Measurements from ENCODE around the gene SLIT3.
A peak's percentile ranks its signal among the peaks of the same experiment; 100 is the strongest.
"Not testable (repeated sequence)": the region's sequence is repeated elsewhere in the genome, so short reads cannot be mapped to it uniquely, and the experiment has no call there.

The SLIT3 gene

DNA sequence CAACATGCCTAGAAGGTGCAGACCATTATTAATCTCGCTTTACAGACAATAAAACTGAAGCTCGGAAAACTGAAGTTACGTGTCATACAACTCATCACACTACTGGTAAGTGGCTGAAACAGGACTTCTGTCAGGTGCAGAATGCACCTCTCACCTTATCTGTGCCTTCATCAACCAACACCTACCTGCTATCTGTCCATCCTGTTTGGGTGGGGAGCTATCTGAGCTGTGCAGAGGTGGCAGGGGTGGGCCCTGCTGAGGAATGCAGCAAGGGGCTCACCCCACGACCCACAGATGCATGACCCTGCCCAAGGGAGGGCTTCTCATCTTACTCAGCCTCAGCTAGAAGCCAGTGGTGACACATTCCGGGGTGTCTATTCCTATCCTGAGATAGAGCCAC is 81.6 kb downstream of the SLIT3 start:
- no peak overlapping the region for H3K4me3 ChIP-seq (ENCODE audit: low read depth, low read length)
- no peak for TF ChIP-seq CTCF (IDR thresholded peaks at IDR 0.05; ENCODE audit: control insufficient read depth, extremely low read depth, insufficient read depth)
- no peak for DNase-seq (ENCODE audit: low read depth)

DNA sequence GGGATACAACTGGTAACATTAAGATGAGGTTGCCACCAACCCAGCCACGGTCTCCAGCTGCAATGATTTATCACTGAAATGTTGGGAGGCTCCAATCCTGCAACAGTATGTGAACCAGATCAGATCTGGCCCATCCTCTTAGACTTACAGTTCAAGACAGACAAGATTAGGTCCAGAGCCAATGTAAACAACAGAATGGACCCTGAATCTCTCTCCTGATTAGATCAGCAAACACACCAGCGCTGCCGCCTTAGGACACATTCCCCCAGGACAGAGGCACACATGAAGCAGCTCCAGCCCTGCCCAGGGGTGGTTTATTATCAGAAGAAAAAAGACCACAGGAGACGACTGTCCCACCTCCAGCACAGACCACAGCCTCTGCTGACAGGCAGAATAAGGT is 82.1 kb downstream of the SLIT3 start:
- no peak for TF ChIP-seq CTCF (IDR thresholded peaks at IDR 0.05; ENCODE audit: control insufficient read depth, extremely low read depth, insufficient read depth)
- no peak overlapping the region for H3K4me3 ChIP-seq (ENCODE audit: low read depth, low read length)
- peak; percentile 88 for DNase-seq (ENCODE audit: low read depth)

DNA sequence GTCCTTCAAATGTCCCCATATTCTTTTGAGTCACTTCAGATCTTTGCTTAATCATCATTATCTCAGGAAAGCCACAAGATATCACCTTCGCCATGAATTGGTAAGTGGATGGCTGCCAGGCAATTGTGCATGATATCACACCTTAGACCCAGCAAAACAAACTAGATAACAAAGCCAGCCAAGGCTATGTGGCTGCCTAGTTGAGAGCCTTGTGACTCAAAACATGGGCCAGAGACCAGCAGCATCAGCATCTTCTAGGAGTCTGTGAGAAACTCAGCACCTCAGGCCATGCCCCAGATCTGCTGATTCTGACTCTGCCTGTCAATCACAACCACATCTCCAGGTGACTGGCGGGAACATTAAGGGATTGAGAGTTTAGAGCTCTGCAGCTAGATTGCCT is 82.8 kb downstream of the SLIT3 start:
- H3K4me3 ChIP-seq (ENCODE audit: low read depth, low read length): no peak overlapping the region
- no peak for TF ChIP-seq CTCF (IDR thresholded peaks at IDR 0.05; ENCODE audit: control insufficient read depth, extremely low read depth, insufficient read depth)
- DNase-seq (ENCODE audit: low read depth): no peak

GRCh38 chr5:169216866-169217265 is 84.1 kb downstream of the SLIT3 start:
- TF ChIP-seq CTCF (IDR thresholded peaks at IDR 0.05; ENCODE audit: control insufficient read depth, extremely low read depth, insufficient read depth): no peak
- DNase-seq (ENCODE audit: low read depth): no peak
- H3K4me3 ChIP-seq (ENCODE audit: low read depth, low read length): no peak overlapping the region

DNA sequence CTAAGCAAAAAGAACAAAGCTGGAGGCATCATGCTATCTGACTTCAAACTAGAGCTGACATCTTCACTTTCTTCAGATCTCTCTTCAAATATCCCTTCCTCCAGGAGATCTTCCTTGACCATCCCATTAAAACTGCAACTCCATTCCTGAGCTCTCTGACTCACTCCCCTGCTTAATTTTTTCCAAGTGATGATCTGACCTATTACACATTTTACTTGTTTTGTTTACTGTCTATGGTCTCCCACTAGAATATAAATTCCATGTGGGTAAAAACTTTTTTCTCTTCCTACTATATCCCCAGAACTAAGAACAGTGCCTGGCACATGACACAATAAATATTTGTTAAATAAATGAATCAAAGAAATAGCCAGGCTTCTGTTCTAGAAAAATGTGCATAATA is 87.5 kb downstream of the SLIT3 start:
- TF ChIP-seq CTCF (IDR thresholded peaks at IDR 0.05; ENCODE audit: control insufficient read depth, extremely low read depth, insufficient read depth): no peak
- DNase-seq (ENCODE audit: low read depth): no peak
- no peak overlapping the region for H3K4me3 ChIP-seq (ENCODE audit: low read depth, low read length)

- not testable (repeated sequence) for DNase-seq (ENCODE audit: low read depth); H3K4me3 ChIP-seq (ENCODE audit: low read depth, low read length)
These were observed 89.2 kb downstream of the SLIT3 start for GRCh38 chr5:169211761-169212160.

GRCh38 chr5:169204788-169205400 is 96.0 kb downstream of the SLIT3 start:
- no peak for TF ChIP-seq CTCF (IDR thresholded peaks at IDR 0.05; ENCODE audit: control insufficient read depth, extremely low read depth, insufficient read depth)
- no peak for DNase-seq (ENCODE audit: low read depth)
- no peak overlapping the region for H3K4me3 ChIP-seq (ENCODE audit: low read depth, low read length)
